Measurements from ENCODE around the gene PLEKHJ1.

Gene PLEKHJ1

DNA sequence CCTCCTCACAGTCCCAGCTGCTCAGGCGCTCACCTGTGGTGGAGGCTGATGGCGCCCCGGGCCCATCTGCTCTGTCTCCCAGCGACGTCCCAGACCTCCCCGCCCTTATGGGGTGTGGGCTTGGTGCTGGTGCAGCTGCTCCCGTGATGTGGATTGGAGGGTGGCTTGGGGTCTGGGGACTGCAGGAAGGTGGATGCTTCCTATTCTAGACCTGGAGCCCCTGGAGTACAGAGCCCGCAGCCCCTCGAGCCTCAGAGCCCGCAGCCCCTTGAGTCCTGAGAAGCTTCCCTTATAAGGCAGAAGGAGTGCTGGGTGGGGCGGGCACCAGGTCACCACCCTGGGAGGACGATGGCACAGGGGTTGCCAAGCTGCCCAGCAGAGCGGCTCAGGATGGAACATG is 40.8 kb downstream of the PLEKHJ1 start:
- TF ChIP-seq, protein P1, sequence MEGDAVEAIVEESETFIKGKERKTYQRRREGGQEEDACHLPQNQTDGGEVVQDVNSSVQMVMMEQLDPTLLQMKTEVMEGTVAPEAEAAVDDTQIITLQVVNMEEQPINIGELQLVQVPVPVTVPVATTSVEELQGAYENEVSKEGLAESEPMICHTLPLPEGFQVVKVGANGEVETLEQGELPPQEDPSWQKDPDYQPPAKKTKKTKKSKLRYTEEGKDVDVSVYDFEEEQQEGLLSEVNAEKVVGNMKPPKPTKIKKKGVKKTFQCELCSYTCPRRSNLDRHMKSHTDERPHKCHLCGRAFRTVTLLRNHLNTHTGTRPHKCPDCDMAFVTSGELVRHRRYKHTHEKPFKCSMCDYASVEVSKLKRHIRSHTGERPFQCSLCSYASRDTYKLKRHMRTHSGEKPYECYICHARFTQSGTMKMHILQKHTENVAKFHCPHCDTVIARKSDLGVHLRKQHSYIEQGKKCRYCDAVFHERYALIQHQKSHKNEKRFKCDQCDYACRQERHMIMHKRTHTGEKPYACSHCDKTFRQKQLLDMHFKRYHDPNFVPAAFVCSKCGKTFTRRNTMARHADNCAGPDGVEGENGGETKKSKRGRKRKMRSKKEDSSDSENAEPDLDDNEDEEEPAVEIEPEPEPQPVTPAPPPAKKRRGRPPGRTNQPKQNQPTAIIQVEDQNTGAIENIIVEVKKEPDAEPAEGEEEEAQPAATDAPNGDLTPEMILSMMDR (IDR thresholded peaks at IDR 0.05; ENCODE audit: insufficient read depth, low read depth, low read length, missing control alignments) = no peak
- no peak for DNase-seq (ENCODE audit: low read depth)
- no peak overlapping the region for H3K4me3 ChIP-seq (ENCODE audit: low read depth, low read length)

DNA sequence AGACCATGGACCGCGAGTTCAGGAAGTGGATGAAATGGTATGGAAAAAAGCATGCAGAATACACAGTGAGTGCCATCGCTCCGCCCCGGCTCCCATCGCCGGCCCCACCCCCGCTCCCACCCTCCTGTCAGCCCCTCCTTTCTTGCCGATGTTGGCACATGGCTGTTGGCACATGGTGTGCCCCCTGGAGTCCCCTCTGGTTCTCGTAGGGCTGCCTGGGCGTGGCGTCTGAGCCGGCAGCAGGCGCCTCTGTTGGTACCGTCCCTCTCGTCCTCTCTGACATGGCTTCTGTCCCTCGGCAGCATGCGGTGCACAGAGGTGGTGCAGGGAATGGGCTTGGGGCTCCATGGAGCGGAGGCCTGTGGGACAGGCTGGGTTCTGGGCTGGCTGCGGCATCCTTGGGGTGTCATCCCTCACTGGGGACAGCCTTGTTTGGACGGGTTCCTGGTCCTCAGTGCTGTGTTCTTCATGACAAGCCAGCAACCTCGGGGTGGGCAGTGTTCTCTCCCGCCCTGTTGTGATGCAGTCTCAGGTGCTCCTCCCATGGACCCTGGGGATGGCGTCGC is 41.5 kb downstream of the PLEKHJ1 start:
- no peak overlapping the region for H3K4me3 ChIP-seq (ENCODE audit: low read depth, low read length)
- TF ChIP-seq, protein P1 (IDR thresholded peaks at IDR 0.05; ENCODE audit: insufficient read depth, low read depth, low read length, missing control alignments) = no peak
- DNase-seq (ENCODE audit: low read depth) = no peak

DNA sequence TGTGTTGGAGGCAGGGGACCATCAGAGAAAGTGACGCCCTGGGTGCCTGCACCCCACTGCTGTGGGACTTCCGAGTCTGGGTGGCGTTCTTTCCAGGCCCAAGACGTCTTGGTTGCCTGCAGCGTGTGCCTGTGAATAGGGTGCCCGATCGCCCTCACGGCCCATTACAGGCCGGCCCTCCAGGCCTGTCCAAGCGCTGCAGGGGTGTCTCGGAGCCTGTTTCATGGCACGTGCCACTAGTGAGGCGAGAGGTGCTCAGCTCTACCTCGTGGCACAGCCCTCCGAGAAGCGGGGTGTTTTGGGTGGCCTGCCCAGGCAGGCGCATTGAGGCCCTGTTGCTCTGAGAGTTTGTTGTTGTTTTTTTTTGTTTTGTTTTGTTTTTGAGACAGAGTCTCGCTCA is 42.3 kb downstream of the PLEKHJ1 start:
- no peak overlapping the region for H3K4me3 ChIP-seq (ENCODE audit: low read depth, low read length)
- TF ChIP-seq, protein P1 (IDR thresholded peaks at IDR 0.05; ENCODE audit: insufficient read depth, low read depth, low read length, missing control alignments) = no peak
- no peak for DNase-seq (ENCODE audit: low read depth)

DNA sequence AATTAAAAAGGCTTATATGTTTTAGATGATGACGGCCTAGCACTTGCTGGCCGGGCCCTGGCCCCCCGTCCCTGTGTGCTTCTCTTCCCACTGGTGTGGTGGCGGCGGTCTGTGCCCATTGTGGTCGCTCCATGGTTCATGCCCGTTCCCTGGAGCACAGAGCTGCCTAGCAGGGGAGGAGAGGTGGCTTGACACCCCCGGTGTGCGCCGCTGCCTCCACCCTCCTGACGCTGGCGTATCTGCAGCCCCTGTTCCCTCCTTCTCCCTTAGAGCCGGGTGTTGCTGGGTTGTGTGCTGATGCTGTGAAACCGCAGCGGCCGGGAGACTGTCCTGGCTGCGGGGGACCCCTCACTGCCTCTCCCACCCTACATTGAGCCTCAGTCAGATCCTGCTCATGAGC is 43.3 kb downstream of the PLEKHJ1 start:
- TF ChIP-seq, protein P1 (IDR thresholded peaks at IDR 0.05; ENCODE audit: insufficient read depth, low read depth, low read length, missing control alignments) = no peak
- no peak overlapping the region for H3K4me3 ChIP-seq (ENCODE audit: low read depth, low read length)
- DNase-seq (ENCODE audit: low read depth) = no peak

DNA sequence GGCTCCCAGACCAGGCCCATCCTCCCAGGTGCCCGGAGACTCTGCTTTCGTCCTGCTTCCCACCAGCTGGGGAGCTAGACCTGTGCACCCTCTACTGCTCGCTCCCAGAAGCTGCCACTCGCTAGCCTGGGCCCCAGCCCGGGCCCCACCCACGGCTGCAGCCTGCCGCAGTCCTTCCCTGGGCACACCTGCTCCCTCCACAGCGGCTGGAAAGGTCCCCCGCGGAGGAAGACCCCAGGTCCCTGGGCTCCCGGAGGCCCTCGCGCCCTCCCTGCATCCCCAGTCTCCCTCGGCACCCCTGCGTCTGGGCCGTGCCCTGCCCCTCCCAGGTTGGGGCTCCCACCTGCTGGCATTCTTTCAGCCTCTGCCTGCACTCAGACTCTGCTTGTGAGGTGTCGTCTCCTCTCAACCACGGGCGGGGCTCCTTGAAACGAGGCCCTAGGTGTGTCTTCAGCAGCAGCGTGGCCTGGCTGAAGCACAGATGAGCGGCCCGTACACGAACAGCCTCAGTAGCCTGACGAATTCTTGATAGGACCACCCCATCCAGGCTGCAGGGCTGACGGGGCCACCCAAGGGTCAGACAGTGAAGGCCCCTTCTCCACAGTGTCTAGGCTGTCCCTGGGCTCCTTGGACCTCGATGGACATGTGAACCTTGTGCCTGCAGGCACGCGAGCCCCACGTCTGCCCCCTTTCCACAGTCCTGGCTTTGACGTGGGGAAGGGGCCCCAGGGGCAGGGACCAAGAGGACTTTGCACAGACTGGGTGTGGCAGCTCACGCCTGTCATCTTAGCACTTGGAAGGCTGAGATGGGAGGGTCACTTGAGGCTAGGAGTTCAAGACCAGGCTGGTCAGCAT is 44.4 kb downstream of the PLEKHJ1 start:
- DNase-seq (ENCODE audit: low read depth) = no peak
- H3K4me3 ChIP-seq (ENCODE audit: low read depth, low read length) = no peak overlapping the region

DNA sequence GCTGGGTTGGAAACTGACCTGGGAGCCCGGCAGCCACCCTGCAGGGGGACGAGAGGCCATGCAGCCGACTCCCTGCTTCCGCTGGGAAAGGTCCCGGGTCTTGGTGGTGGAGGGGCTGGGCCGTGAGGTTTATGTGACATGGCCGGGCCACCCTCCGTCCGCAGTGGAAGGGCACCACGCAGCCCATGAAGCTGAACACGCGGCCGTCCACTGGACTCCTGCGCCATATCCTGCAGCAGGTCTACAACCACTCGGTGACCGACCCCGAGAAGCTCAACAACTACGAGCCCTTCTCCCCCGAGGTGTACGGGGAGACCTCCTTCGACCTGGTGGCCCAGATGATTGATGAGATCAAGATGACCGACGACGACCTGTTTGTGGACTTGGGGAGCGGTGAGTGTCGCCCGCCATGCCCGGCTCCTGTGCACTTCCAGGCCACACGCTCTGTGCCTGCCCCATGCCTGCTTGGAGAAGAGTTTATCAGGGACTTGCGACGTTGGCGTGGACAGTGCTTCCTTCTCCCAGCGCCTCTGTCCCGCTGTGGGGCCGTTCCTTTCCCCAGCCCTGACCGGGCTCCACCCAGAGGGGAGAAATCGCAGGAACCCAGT is 45.2 kb downstream of the PLEKHJ1 start:
- H3K4me3 ChIP-seq (ENCODE audit: low read depth, low read length) = no peak overlapping the region
- TF ChIP-seq, protein P1 (IDR thresholded peaks at IDR 0.05; ENCODE audit: insufficient read depth, low read depth, low read length, missing control alignments) = no peak
- DNase-seq (ENCODE audit: low read depth) = no peak

More for the DNA sequence above, 44.4 kb downstream of the PLEKHJ1 start:
- TF ChIP-seq, protein P1 (IDR thresholded peaks at IDR 0.05; ENCODE audit: insufficient read depth, low read depth, low read length, missing control alignments) = no peak
